ENCODE measurements around the gene TDRD12. TPM values are rescaled to one million over a fixed set of nuclear protein-coding genes. Genes with fewer than 3 reads are reported as not detected.

The TDRD12 gene
- total RNA-seq, 3 donors from 2014 or later (not counting 1 experiment from before 2014, with no cell fraction given) = 0.13 to 0.45 TPM; not detected in 1

DNA sequence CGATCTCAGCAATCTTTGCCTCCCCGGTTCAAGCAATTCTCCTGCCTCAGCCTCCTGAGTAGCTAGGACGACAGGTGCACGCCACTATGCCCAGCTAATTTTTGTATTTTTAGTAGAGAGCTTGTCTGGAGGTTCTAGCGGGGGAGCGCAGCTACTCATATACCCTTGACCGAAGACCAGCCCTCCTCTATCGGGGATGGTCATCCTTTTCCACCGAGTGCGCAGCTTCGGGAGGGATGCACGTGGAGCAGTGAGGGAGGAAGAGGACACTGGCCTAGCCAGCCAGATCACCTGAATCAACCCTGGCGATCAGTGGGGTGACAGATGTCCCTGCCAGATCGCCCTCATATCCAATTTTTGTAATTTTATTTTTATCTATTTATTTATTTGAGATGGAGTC, 143.2 kb downstream of the TDRD12 start:
- Histone ChIP-seq H3K27ac (ENCODE audit: low read length) (no peak overlapping the region), H3K4me3 (ENCODE audit: low read length) (no peak overlapping the region), H3K9me3 (ENCODE audit: control insufficient read depth, insufficient read depth, low read length) (no peaks in the 10 kb centered on the region), H3K36me3 (ENCODE audit: control insufficient read depth, insufficient read depth, low read length) (no peaks in the 10 kb centered on the region), H3K27me3 (ENCODE audit: control insufficient read depth, insufficient read depth, low read length) (no peaks in the 10 kb centered on the region), H3K4me1 (ENCODE audit: control insufficient read depth, insufficient read depth, low read length) (no peaks in the 10 kb centered on the region)
- ATAC-seq (no peak), DNase-seq (no peak)
- H3K27me3 Mint-ChIP-seq (ENCODE audit: low read depth in 2 of 2) = no peaks in the 10 kb centered on the region
- TF ChIP-seq, protein P1, sequence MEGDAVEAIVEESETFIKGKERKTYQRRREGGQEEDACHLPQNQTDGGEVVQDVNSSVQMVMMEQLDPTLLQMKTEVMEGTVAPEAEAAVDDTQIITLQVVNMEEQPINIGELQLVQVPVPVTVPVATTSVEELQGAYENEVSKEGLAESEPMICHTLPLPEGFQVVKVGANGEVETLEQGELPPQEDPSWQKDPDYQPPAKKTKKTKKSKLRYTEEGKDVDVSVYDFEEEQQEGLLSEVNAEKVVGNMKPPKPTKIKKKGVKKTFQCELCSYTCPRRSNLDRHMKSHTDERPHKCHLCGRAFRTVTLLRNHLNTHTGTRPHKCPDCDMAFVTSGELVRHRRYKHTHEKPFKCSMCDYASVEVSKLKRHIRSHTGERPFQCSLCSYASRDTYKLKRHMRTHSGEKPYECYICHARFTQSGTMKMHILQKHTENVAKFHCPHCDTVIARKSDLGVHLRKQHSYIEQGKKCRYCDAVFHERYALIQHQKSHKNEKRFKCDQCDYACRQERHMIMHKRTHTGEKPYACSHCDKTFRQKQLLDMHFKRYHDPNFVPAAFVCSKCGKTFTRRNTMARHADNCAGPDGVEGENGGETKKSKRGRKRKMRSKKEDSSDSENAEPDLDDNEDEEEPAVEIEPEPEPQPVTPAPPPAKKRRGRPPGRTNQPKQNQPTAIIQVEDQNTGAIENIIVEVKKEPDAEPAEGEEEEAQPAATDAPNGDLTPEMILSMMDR (IDR thresholded peaks at IDR 0.05) = no peak
- 96% methylated on average over 12 of the region's 14 CpGs for WGBS (ENCODE audit: insufficient coverage)
- H3K36me3 Mint-ChIP-seq = no peaks in the 10 kb centered on the region
- intact Hi-C loops (cut with micrococcal nuclease) = no loop called here
- H3K4me1 Mint-ChIP-seq = peaks cover 0 to 7% of the 10 kb centered on the region in 2 donors
- H3K9me3 Mint-ChIP-seq = no peaks in the 10 kb centered on the region
- no peak overlapping the region for H3K27ac Mint-ChIP-seq
- no peak overlapping the region for H3K4me3 Mint-ChIP-seq

GRCh38 chr19:32863301-32863700, 143.7 kb downstream of the TDRD12 start:
- Histone ChIP-seq H3K9me3 (ENCODE audit: control insufficient read depth, insufficient read depth, low read length) (no peaks in the 10 kb centered on the region), H3K27me3 (ENCODE audit: control insufficient read depth, insufficient read depth, low read length) (no peaks in the 10 kb centered on the region), H3K36me3 (ENCODE audit: control insufficient read depth, insufficient read depth, low read length) (no peaks in the 10 kb centered on the region), H3K4me1 (ENCODE audit: control insufficient read depth, insufficient read depth, low read length) (no peaks in the 10 kb centered on the region), H3K4me3 (ENCODE audit: low read length) (no peak overlapping the region), H3K27ac (ENCODE audit: low read length) (no peak overlapping the region)
- H3K36me3 Mint-ChIP-seq = no peaks in the 10 kb centered on the region
- ATAC-seq (no peak), DNase-seq (no peak)
- intact Hi-C loops (cut with micrococcal nuclease) = no loop called here
- H3K4me1 Mint-ChIP-seq = peaks cover 0 to 7% of the 10 kb centered on the region in 2 donors
- no peaks in the 10 kb centered on the region for H3K27me3 Mint-ChIP-seq (ENCODE audit: low read depth in 2 of 2)
- H3K4me3 Mint-ChIP-seq = no peak overlapping the region
- no peak overlapping the region for H3K27ac Mint-ChIP-seq
- TF ChIP-seq, protein P1 (IDR thresholded peaks at IDR 0.05) = no peak
- H3K9me3 Mint-ChIP-seq = no peaks in the 10 kb centered on the region
- WGBS (ENCODE audit: insufficient coverage) = 94% methylated on average over 8 of the region's 8 CpGs

DNA sequence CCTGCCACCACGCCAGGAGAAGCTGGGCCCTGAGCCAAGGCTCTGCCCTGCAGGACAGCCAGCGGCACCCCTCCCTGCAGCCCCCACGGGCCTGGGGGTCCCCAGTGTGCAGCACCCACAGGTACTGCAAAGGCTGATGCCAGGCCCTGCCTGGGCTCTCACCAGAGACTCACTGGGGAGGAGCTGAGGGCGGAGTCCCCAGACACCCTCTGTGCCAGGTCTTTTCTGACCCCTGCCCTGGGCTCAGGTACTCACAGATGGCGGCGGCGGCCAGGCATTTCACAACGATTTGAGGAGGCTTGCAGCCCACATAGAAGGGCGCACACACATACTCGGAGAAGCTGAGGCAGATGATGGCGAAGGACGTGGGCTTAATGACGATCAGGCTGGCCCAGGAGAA, 144.3 kb downstream of the TDRD12 start:
- no peaks in the 10 kb centered on the region for H3K36me3 ChIP-seq (ENCODE audit: control insufficient read depth, insufficient read depth, low read length)
- no peak overlapping the region for H3K4me3 ChIP-seq (ENCODE audit: low read length)
- Mint-ChIP-seq H3K4me1 (peaks cover 0 to 7% of the 10 kb centered on the region in 2 donors), H3K36me3 (no peaks in the 10 kb centered on the region), H3K27me3 (ENCODE audit: low read depth in 2 of 2) (no peaks in the 10 kb centered on the region), H3K27ac (no peak overlapping the region), H3K4me3 (no peak overlapping the region), H3K9me3 (no peaks in the 10 kb centered on the region)
- WGBS (ENCODE audit: insufficient coverage) = 93% methylated on average over 13 of the region's 13 CpGs
- no peaks in the 10 kb centered on the region for H3K4me1 ChIP-seq (ENCODE audit: control insufficient read depth, insufficient read depth, low read length)
- ATAC-seq (no peak), DNase-seq (no peak)
- TF ChIP-seq, protein P1 (IDR thresholded peaks at IDR 0.05) = no peak
- H3K27me3 ChIP-seq (ENCODE audit: control insufficient read depth, insufficient read depth, low read length) = no peaks in the 10 kb centered on the region
- no peak overlapping the region for H3K27ac ChIP-seq (ENCODE audit: low read length)
- no peaks in the 10 kb centered on the region for H3K9me3 ChIP-seq (ENCODE audit: control insufficient read depth, insufficient read depth, low read length)
- intact Hi-C loops (cut with micrococcal nuclease) = no loop called here

GRCh38 chr19:32864318-32865007, 144.9 kb downstream of the TDRD12 start:
- TF ChIP-seq, protein P1 (IDR thresholded peaks at IDR 0.05) = no peak
- H3K4me1 Mint-ChIP-seq = peaks cover 0 to 3% of the 10 kb centered on the region in 2 donors
- no peaks in the 10 kb centered on the region for H3K36me3 ChIP-seq (ENCODE audit: control insufficient read depth, insufficient read depth, low read length)
- intact Hi-C loops (cut with micrococcal nuclease) = no loop called here
- H3K9me3 ChIP-seq (ENCODE audit: control insufficient read depth, insufficient read depth, low read length) = no peaks in the 10 kb centered on the region
- no peaks in the 10 kb centered on the region for H3K4me1 ChIP-seq (ENCODE audit: control insufficient read depth, insufficient read depth, low read length)
- H3K4me3 Mint-ChIP-seq = no peak overlapping the region
- DNase-seq (no peak), ATAC-seq (no peak)
- H3K9me3 Mint-ChIP-seq = no peaks in the 10 kb centered on the region
- no peak overlapping the region for H3K27ac Mint-ChIP-seq
- no peak overlapping the region for H3K4me3 ChIP-seq (ENCODE audit: low read length)
- WGBS (ENCODE audit: insufficient coverage) = 91% methylated on average over 35 of the region's 35 CpGs
- no peak overlapping the region for H3K27ac ChIP-seq (ENCODE audit: low read length)
- no peaks in the 10 kb centered on the region for H3K36me3 Mint-ChIP-seq
- H3K27me3 ChIP-seq (ENCODE audit: control insufficient read depth, insufficient read depth, low read length) = no peaks in the 10 kb centered on the region
- no peaks in the 10 kb centered on the region for H3K27me3 Mint-ChIP-seq (ENCODE audit: low read depth in 2 of 2)
